Cortex of kidney (tissue), 1 donor: ENCODE results near the gene RRP1.

Source experiments
- DNase-seq: peaks from one replicate; lab custom pipeline; 2025; lab: John Stamatoyannopoulos, UW

RRP1 gene

DNA sequence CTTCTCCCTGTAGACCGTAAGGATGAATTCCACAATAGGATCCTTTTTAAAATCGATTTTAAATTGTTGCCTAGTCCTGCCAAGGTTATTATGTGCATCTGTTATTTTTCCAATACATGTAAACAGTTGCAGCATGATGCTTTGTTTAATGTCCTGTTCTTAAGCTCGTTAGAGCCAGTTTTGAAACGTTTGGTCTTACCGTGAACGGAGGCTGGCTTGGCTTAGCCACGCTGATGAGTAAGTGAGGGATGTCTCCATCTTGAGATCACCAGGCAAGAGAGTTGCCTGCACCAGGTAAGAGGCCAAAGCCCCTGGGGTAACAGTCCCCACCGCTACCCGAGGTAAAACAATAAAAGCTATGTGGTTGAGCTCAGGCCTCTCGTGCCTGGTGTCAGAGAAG is 30.6 kb upstream of the RRP1 start:
- no peak for DNase-seq

DNA sequence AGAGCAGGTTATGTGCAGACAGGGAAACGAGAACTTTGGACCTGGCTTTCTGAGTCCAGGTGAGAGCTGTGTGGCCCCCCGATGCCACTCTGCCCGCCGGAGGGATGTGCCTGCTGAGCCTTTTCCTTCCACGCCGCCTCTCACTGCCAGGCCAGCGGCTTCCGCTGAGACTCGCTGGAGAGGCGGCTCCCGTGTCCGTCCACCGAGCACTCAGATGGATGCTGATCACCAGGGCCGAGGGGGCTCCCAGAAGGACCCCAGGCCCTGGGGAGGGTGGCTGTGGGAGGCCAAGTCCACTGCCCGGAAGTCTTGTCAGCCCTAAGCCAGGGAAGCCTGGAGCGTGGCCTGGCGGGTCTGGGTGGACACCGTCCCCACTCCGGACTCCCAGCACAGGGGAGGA is 29.7 kb upstream of the RRP1 start:
- no peak for DNase-seq

DNA sequence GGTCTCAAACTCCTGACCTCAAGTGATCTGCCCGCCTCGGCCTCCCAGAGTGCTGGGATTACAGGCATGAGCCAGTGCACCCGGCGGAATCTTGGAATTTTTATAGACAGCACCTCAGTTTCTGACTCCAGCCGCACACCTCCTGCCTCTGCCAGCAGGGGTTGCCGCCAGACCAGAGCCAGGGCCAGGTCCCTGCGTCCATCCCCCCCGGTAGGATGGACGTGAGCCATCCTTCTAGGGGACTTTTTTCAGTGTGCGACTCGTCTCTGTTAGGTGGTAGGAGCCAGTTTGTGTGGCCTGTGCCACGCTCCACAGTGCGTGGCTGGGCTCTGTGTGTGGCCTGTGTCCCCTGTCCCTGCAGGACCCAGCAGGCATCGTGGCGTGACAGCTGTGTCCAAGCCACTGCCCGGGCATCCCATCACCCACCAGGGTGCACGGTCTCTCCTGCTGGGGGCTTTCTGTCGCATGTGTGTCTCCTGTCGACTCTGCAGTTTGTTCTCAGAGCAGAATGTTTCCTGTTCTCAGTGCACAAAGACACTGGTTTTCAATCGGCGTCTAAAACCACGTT is 28.9 kb upstream of the RRP1 start:
- DNase-seq, result no peak

DNA sequence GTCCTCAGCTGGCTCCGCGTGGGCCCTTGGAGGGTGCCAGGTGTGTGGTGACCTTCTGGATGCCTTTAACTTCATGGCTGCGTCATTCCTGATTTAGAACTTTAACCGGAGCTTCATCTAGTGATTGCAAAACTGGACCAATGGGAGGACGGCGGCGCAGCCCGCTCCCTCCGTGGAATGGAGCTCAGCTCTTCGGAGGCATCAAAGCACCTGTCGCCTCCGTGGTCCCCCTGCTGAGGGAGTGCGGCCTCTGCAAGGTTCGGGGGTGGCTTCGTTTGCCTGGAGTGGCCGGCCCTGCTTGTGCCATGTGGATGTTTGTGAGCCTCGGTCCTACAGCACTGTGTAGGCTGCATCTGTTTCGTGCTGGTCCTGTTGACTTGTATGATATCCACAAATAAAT is 27.5 kb upstream of the RRP1 start:
- no peak for DNase-seq

DNA sequence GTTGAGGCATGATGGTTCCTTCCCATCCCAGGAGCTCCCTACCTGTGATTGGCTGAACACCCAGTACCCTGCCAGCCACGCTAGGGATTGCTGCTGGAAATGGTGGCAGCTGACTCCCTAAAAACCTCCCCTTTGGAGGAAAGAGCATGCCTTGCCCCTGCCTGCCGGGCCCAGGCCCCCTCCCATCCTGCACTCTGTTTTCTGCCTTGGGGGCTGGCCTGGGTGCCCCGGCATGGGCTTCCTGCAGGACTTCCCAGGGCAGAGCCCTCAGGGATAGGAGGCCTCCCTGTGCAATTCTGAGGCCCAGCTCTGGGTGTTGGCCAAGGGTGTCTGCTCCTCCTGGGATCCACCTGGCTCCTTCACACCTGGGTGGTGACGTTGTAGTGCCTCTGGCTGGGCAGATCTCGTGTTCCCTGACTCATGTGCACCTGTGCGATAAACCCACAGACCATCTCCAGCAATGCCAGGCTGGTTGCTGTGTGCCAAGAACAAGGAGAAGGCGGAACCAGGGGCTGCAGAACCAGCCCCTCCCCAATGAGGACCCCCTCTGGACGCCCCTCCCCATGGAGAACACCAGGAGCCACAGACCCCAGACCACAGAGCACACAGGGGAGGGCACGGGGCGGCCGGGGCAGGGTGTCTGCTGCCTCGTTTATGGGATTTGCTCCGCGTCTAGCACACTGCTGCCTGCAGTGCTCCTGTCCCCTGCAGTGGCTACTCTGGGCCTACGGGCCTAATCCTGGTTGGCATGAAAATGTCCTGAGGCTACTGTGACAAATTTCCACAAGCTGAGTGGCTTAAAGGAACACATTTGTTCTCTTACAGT is 26.9 kb upstream of the RRP1 start:
- no peak for DNase-seq

DNA sequence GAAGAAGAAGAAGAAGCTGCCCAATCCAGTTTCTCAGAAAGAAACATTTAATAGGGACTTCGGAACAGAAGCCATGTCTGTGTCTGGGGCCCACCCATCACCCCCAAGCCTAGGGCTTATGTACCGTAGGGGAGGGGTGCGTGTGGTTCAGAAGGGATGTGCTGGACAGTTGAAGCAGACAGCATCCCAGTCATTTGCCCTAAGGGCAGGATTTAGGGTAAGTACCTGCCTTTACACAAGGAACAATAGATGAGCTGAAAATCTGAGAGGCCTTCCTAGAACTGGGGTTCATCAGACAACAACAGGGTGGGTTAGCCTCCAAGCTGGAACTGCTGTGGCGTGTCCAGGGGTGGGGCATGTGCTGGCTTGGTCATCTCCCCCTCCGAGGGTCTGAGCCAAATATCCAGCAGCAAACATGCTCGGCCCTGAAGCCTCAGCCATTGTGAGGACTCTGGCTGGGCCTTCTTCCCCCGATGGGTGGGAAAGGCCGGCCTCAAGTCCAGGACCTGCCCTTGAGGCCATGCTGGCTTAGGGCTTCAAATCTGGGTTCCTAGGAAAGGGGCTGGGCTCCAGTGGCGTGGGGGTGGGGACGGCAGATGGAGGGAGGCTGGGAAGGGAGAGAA is 25.4 kb upstream of the RRP1 start:
- DNase-seq, result no peak

DNA sequence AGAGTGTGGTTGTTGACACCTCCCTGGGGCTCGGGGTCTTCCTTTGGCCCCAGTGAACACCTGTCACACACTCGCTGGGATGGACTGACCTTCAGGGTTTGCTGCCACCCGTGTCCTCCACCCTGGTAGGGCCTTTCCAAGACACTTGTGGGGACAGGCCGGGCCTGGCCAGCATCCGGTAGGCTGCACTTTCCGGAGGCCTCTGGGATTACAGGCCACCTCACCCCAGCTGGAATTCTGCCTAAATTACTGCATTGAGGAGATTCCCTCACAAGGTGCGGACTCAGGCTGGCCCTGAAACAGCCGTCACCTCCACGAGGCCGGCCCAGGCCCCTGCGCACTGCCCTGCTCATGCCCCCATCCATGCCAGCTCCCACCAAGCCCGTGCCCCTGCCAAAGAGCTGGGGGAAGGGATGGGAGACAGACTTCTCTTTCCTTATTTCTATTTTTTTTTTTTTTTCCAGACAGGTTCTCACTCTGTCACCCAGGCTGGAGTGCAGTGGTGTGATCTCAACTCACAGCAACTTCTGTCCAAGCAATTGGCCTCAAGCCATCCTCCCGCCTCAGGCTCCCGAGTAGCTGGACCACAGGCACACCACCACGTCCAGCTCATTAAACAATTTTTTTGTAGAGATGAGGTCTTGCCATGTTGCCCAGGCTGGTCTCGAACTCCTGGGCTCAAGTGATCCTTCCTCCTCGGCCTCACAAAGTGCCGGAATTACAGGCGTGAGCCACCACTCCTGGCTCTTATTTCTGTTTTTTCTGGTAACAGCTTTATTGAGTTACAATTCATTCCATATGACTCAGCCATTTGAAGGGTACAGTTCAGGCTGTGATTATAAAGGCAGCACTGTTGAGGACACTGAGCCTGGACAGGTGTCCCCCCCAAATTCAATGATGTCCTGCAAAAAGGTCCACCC is 24.5 kb upstream of the RRP1 start:
- no peak for DNase-seq

DNA sequence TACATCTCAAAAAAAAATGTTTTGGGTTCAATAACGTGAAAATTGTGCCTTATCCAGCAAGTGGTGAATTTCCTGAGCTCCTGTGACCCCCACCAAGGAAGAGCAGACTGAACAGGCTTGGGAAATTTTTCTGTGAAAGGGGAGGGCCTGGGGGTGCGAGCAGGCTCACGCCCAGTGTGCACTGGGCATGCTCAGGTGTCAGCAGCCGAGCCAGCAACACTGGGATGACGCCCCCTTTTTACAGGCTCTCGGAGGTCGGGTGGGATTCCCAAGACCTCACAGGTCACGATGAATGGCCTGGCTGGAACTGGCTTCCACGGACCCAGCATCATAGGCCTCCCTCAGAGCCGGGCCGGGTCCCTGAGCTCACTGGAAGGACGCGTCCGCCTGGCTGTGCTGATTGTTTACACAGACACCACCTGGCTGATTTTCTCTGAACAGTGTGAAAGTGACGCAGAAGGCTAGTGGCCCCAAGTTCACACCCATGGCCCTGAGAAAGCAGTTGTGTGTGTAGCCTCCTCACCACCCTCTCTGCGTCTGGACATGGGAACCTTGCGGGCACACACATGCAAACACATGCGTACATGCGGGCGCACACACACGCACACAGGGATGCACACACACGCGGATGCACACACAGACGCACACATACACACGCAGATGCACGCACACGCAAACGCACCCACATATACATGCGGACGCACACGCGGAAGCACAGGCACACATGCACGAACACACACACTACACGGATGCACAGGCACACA is 22.5 kb upstream of the RRP1 start:
- DNase-seq, result no peak

DNA sequence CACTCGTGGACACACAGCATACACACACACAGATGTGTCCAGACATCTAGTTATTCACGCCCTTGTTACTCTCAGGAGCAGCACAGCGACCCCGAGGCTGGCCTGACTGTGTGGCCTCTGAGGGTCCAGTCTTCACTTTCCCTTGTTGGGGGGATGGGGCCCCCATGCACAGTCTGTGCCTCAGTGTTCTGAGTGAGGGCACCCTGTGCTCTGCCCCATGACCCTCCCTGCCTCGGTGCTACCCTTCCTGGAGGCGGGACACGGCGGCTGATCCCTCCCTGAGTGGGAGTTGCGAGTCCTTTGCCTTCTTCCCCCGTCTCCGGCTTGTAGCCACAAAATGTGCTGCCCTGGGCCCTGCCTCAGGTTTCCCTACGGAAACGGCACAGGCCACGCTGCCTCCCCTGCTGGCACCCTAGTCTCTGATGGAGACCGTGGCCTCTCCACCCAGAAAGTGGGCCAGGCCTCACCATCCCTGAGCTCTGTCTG is 21.8 kb upstream of the RRP1 start:
- no peak for DNase-seq

DNA sequence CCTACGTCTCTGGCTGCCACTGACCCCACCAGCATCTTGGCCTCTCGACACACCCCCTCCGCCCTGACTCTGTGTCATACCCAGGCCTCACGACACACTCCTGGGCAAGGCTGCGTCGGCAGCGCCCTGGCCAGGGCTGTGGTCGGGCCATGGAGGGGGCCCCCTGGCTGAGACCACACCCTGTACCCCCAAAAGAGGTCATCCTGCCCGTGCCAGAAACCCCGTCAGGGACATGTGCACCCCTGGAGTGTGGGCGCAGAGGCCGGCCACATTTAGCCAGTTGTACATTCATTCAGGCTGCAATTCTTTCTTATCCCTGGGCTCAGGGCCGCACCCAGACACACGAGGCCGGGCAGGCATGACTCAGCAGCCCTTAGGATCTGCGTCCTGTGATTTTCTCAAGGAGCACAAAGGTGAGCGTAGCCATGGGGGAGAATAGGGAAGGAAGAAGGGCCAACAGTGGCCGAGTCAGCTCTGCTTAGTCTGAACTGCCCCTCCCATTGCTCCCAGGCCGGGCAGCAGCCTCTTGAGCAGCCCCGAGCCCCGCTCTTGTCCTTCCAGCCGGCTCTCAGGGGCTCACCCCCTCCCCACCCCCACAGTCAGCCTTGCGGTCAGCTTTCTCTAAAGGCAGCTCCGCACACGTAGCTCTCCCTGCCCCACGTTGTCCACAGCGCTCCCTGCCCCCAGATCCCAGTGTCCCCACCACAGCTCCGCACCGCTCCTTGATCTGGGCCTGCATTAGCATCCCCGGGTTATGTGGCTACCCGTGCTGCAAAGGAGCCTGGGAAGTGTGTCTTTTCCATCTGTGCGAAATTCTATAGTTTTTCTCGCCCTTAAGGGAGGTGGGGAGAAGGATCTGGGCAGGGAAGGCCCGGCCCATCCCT is 21.2 kb upstream of the RRP1 start:
- DNase-seq, result no peak

DNA sequence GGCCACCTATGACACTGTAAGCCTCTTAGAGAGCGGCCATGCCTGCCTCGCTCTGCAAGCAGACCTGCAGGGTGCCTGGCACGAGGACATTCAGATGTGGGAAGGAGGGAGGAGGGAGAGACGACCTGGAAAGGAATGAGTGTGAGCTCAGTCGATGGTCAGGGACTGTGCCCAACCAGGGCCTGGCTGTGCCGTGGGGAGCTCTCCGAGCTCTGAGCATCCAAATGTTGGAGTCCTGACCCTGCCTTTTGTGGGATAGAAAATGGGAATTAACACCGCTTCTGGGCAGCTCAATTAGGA is 20.6 kb upstream of the RRP1 start:
- DNase-seq, result no peak

DNA sequence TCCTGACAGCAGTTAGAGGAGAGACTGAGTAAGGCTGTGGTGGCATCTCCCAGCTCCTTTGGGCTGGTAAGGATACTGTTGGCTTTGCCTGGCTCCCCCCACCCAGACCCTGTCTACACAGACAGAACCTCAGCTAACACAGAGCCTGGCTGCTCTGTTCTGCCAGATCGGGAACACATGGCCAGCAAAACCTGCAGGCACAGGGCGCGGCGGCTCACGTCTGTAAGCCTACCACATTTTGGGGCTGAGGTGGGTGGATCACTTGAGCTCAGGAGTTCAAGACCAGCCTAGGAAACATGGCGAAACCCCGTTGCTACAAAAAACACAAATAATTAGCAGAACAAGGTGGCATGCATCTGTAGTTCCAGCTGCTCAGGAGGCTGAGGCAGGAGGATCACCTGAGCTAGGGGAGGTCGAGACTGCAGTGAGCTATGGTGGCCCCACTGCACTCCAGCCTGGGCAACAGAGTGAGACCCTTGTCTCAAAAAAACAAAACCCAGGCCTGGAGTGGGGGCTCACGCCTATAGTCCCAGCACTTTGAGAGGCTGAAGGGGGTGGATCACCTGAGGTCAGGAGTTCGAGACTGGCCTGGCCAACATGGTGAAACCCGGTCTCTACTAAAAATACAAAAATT is 19.9 kb upstream of the RRP1 start:
- no peak for DNase-seq

DNA sequence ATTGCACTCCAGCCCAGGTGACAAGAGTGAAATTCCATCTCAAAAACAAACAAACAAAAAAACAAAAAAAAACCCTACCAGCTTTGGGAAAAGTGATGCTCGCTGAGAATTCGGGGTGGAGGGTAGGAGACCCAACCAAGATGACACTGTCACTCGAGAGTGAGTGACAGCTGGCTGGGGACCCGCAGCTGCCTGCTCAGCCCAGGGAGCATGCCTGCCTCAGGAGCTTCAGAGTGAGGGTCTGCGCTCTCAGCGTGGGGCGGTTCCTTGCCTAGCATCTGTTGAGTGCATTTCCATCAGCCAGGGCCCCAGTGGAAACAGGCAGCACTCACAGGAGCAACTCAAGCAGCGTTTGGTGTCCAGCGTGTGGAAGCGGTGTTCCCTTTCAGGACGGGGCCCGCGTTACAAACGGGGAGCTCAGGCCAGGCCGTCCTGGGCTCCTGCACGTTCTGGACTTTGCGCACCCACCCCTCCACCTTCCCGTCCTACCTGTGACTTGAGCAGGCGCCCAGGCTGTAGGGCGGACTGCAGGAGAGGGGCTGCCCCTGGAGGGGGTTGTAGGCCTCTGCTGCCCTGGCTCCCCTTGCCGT is 19.2 kb upstream of the RRP1 start:
- no peak for DNase-seq

DNA sequence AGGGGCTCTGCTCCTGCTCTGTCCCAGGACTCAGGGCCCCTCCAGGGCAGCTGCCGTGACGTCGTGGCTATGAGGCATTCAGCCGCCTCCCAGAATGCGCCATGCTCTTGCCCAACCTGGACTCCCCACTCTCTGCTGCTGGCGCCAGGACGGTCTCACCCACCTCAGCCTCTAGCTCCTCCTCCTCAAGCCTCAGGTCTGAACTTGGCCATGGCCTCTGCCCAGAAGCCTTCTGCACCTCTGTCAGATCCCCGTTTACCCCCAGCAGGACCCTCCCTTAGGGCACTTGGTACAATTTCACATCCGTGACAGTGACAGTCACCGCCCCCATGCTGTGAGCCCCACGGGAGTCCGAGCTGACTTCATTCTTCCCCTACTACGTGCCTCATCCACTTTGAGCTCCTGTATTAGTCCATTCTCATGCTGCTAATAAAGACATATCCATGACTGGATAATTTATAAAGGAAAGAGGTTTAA is 18.1 kb upstream of the RRP1 start:
- DNase-seq, result no peak

DNA sequence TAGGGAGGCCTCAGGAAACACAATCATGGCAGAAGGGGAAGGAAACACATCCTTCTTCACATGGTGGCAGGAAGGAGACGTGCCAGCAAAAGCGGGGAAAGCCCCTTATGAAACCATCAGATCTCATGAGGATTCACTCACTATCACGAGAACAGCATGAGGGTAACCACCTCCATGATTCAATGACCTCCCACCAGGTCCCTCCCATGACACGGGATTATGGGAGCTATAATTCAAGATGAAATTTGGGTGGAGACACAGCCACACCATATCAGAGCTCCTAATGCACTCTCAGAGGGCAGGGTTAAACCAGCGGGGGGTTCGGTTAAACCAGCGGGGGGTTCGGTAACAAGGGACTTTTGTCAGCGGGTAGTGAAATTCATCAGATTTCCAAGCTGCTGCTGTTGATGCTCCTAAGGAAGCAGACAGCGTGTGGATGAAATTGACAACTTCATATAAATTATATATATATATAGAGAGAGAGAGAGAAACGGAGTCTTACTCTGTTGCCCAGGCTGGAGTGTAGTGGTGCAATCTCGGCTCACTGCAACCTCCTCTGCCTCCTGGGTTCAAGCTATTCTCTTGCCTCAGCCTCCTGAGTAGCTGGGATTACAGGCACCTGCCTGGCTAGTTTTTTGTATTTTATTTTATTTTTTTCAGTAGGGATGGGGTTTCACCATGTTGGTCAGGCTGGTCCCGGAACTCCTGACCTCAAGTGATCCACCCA is 17.5 kb upstream of the RRP1 start:
- DNase-seq, result no peak

DNA sequence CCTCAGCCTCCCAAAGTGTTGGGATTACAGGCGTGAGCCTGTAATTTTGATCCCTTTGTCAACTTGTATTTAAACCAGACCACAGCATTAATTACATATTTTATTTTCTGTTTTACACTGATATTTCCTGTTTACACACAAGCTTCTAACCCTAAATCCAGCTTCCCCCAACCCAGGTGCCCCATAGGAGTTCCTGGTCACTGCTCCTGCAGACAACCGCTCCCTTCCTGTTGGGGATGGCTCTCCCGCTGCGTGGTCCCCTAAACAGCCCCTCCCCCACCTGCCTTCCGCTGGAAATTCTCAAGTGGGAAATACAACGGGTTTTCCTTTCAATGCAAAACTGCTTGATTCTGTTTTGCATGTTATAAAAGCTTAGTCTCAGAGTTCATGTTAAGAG is 17.0 kb upstream of the RRP1 start:
- no peak for DNase-seq

DNA sequence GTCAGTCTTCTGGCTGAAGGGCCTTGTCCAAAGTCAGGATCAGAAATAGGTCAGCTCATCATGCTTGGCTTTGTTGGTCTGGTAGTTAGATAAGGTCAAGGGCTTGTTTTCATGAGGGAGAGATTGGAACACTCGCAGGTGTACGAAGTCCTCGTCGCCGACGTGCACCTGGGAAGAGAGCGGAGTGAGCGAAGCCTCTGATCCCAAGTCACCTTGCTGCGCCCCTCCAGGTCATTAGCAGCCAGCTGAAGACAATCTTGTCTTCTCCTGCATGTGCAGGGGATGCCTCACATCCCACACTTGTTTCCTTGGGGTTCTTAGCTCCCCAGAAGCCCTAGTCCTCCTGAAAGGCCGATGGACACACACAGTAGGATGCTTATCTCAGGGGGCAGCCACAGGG is 15.2 kb upstream of the RRP1 start:
- no peak for DNase-seq

DNA sequence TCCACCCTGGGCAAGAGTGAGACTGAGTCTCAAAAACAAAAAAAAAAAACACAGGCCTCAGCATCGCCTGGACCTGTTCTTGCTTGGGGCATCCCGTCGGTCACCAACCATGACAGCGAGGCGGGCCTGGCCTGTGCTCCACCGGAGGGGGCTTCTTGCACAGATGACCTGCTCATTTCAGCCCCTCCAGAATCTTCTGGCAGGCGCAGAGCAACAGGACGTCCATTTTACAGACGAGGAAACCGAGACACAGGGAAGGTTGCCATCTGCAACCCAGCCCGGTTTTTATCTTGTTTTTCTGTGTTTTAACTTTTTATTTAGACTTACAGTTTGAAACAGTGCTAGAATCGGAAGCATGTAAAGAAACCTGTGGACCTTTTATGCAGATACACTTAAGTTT is 14.2 kb upstream of the RRP1 start:
- no peak for DNase-seq
